CD14-positive monocyte (primary cell): ENCODE data around the gene FGF14. TPM values are rescaled to one million over a fixed set of nuclear protein-coding genes. Genes with fewer than 3 reads are reported as not detected.

Experiments used
- DNase-seq, 3 donors: peaks; one replicate each; pipeline ENCODE4 v3.0.0-alpha.2; 2011 to 2022
- H2AFZ ChIP-seq: 2 replicates; pipeline ENCODE4 v1.6.0; 2012; ENCODE audit warnings: mild to moderate bottlenecking, low read depth, low read length, inconsistent platforms; ENCODE audit not compliant: insufficient read depth, poor library complexity, severe bottlenecking
- H3K27ac ChIP-seq, 2 donors: 1 replicate in 1 of 2; 2 replicates in 1 of 2; pipeline ENCODE4 v1.5.1; 2012 to 2013; ENCODE audit warnings: low read length in 2 of 2, control low read depth in 1 of 2, inconsistent platforms in 1 of 2, low read depth in 1 of 2, mild to moderate bottlenecking in 1 of 2
- H3K27me3 ChIP-seq, 2 donors: one replicate each; pipeline versions ENCODE4 v1.6.0 to v1.6.1; 2011 to 2013; ENCODE audit warnings: low read length in 2 of 2; ENCODE audit not compliant: control insufficient read depth in 2 of 2, insufficient read depth in 2 of 2
- H3K36me3 ChIP-seq, 2 donors: replicated peaks in 1 of 2; 1 replicate in 1 of 2; 2 replicates in 1 of 2; pipeline versions ENCODE4 v1.5.1 to v1.6.1; 2012 to 2013; ENCODE audit warnings: low read length in 2 of 2, control low read depth in 1 of 2, inconsistent platforms in 1 of 2, mild to moderate bottlenecking in 1 of 2; ENCODE audit not compliant: insufficient read depth in 2 of 2, control insufficient read depth in 1 of 2
- H3K4me1 ChIP-seq, 2 donors: 1 replicate in 1 of 2; 2 replicates in 1 of 2; pipeline versions ENCODE4 v1.5.1 to v1.6.1; 2012 to 2013; ENCODE audit warnings: low read length in 2 of 2, control low read depth in 1 of 2, inconsistent platforms in 1 of 2, mild to moderate bottlenecking in 1 of 2, moderate library complexity in 1 of 2; ENCODE audit not compliant: insufficient read depth in 2 of 2, control insufficient read depth in 1 of 2
- H3K4me2 ChIP-seq: replicated peaks from 2 replicates; pipeline ENCODE3; 2012; ENCODE audit warnings: low read length, moderate library complexity, mild to moderate bottlenecking; ENCODE audit not compliant: poor library complexity, severe bottlenecking; ENCODE audit errors: extremely low read depth
- H3K4me3 ChIP-seq, 3 experiments: fragments of 200-600 bp in 1 of 3; sonication (generic) in 1 of 3; replicated peaks in 1 of 3; 1 replicate in 2 of 3; 2 replicates in 1 of 3; pipeline ENCODE4 v1.5.1; 2011 to 2013; ENCODE audit warnings: low read length in 3 of 3, mild to moderate bottlenecking in 3 of 3, control low read depth in 2 of 3, low read depth in 2 of 3, inconsistent platforms in 1 of 3, moderate library complexity in 1 of 3
- H3K79me2 ChIP-seq: 2 replicates; pipeline ENCODE4 v1.6.0; 2012; ENCODE audit warnings: mild to moderate bottlenecking, control low read depth, inconsistent platforms, low read length, moderate library complexity; ENCODE audit not compliant: insufficient read depth
- H3K9ac ChIP-seq: 2 replicates; pipeline ENCODE4 v1.6.0; 2017; ENCODE audit warnings: low read length, mild to moderate bottlenecking; ENCODE audit not compliant: insufficient read depth, poor library complexity, severe bottlenecking
- H3K9me3 ChIP-seq, 2 donors: replicated peaks in 1 of 2; 1 replicate in 1 of 2; 2 replicates in 1 of 2; pipeline versions ENCODE4 v1.5.1 to v1.6.1; 2012 to 2013; ENCODE audit warnings: low read length in 2 of 2, control low read depth in 1 of 2; ENCODE audit not compliant: control insufficient read depth in 1 of 2, insufficient read depth in 1 of 2
- H4K20me1 ChIP-seq: 2 replicates; pipeline ENCODE4 v1.6.0; 2012; ENCODE audit warnings: mild to moderate bottlenecking, low read length, control low read depth, moderate library complexity; ENCODE audit not compliant: insufficient read depth
- H3K27ac Mint-ChIP-seq, 7 donors: one replicate each; pipeline ENCODE4 v1.8.0; 2020; ENCODE audit warnings: mild to moderate bottlenecking in 7 of 7, mixed read lengths in 7 of 7, moderate library complexity in 6 of 7, inconsistent platforms in 2 of 7
- H3K27me3 Mint-ChIP-seq, 3 donors: one replicate each; pipeline ENCODE4 v1.8.0; 2021 to 2022; ENCODE audit warnings: low read depth in 3 of 3, mild to moderate bottlenecking in 3 of 3, mixed read lengths in 3 of 3, moderate library complexity in 3 of 3, inconsistent platforms in 1 of 3
- H3K36me3 Mint-ChIP-seq, 2 donors: one replicate each; pipeline ENCODE4 v1.8.0; 2020; ENCODE audit warnings: mixed read lengths in 2 of 2, inconsistent platforms in 1 of 2, mild to moderate bottlenecking in 1 of 2
- H3K4me1 Mint-ChIP-seq: one replicate; pipeline ENCODE4 v1.8.0; 2020; ENCODE audit warnings: mild to moderate bottlenecking, mixed read lengths
- H3K4me3 Mint-ChIP-seq, 2 donors: one replicate each; pipeline ENCODE4 v1.8.0; 2020; ENCODE audit warnings: mild to moderate bottlenecking in 2 of 2, mixed read lengths in 2 of 2, moderate library complexity in 1 of 2
- H3K9me3 Mint-ChIP-seq, 7 donors: one replicate each; pipeline ENCODE4 v1.8.0; 2020 to 2022; ENCODE audit warnings: mixed read lengths in 7 of 7, mild to moderate bottlenecking in 6 of 7, moderate library complexity in 6 of 7, inconsistent platforms in 2 of 7
- WGBS: methylation state at CpG from one replicate; pipeline ENCODE4 v1.1.5; 2013; ENCODE audit warnings: missing lambda C conversion rate; ENCODE audit not compliant: insufficient coverage; 5-methylcytosine and 5-hydroxymethylcytosine counted together
- intact Hi-C, 2 donors: fragments of 100-400 bp; cut with micrococcal nuclease; formaldehyde crosslinking; loops; one replicate each; pipeline versions ENCODE4 v1.15.0 to v1.15.1; 2023
- polyA plus RNA-seq, 3 donors: library from polyadenylated mRNA; depleted of rRNA in 1 of 3; unstranded in 2 of 3; stranded (reverse) in 1 of 3; fragments of 300-500 nt in 2 of 3; fragments of >200 nt in 1 of 3; fragmentation: Illumina TruSeq in 2 of 3; gene quantifications; 1 replicate in 2 of 3; 2 replicates in 1 of 3; pipeline ENCODE4 v1.2.3, GENCODE V29; 2012 to 2021
- TF ChIP-seq, protein P1 (sequence below): fragments of 200-600 bp; IDR thresholded peaks from one replicate; pipeline ENCODE4 v1.8.0; 2022; ENCODE audit warnings: antibody characterized with exemption, mild to moderate bottlenecking

FGF14 gene
- polyA plus RNA-seq, 3 donors: not detected

GRCh38 chr13:102328909-102329308, 72.9 kb downstream of the FGF14 start:
- H3K27ac Mint-ChIP-seq: no peak overlapping the region
- Histone ChIP-seq H3K9me3 (no peaks in the 10 kb centered on the region), H3K4me2 (no peak overlapping the region), H3K4me1 (no peaks in the 10 kb centered on the region), H3K9ac (no peak overlapping the region), H2AFZ (no peak overlapping the region), H3K27me3 (no peaks in the 10 kb centered on the region), H3K27ac (no peak overlapping the region), H3K79me2 (no peaks in the 10 kb centered on the region), H3K36me3 (no peaks in the 10 kb centered on the region), H4K20me1 (no peaks in the 10 kb centered on the region), H3K4me3 (no peak overlapping the region)
- peaks cover 0 to 8% (median 0%) of the 10 kb centered on the region in 7 donors for H3K9me3 Mint-ChIP-seq
- no peak overlapping the region for H3K4me3 Mint-ChIP-seq
- TF ChIP-seq, protein P1, sequence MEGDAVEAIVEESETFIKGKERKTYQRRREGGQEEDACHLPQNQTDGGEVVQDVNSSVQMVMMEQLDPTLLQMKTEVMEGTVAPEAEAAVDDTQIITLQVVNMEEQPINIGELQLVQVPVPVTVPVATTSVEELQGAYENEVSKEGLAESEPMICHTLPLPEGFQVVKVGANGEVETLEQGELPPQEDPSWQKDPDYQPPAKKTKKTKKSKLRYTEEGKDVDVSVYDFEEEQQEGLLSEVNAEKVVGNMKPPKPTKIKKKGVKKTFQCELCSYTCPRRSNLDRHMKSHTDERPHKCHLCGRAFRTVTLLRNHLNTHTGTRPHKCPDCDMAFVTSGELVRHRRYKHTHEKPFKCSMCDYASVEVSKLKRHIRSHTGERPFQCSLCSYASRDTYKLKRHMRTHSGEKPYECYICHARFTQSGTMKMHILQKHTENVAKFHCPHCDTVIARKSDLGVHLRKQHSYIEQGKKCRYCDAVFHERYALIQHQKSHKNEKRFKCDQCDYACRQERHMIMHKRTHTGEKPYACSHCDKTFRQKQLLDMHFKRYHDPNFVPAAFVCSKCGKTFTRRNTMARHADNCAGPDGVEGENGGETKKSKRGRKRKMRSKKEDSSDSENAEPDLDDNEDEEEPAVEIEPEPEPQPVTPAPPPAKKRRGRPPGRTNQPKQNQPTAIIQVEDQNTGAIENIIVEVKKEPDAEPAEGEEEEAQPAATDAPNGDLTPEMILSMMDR: no peak
- no peaks in the 10 kb centered on the region for H3K27me3 Mint-ChIP-seq
- H3K36me3 Mint-ChIP-seq: no peaks in the 10 kb centered on the region
- H3K4me1 Mint-ChIP-seq: no peaks in the 10 kb centered on the region
- intact Hi-C loops: no loop called here
- WGBS: no CpG with 5 or more reads among the region's 1 CpG
- DNase-seq: no peak

DNA sequence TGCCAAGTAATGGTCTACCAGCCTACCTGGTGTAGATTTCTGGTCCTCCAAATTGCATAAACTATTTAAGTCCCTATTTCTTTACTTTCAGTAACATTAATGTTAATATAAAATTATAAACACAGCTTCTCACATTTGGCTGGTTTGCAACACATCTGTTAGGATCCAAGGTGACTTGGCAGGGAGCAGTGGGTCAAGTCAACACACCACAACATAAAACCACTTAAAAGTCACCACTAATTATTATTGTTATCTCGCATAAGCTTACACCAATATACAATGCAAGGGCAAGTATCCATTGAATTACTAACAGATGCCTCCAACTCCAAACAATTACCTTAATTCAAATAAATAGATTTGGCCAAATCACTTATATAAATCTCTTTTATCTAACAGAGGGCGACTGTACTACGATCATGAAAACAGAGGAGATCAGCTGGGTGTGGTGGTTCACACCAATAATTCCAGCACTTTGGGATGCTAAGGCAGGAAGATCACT, 74.7 kb downstream of the FGF14 start:
- H3K4me1 ChIP-seq: no peaks in the 10 kb centered on the region
- H3K9ac ChIP-seq: no peak overlapping the region
- H3K27me3 Mint-ChIP-seq: no peaks in the 10 kb centered on the region
- intact Hi-C loops: no loop called here
- H3K4me3 ChIP-seq: no peak overlapping the region
- H3K9me3 Mint-ChIP-seq: peaks cover 0 to 8% (median 0%) of the 10 kb centered on the region in 7 donors
- WGBS: 100% methylated on average over 1 of the region's 3 CpGs
- H3K4me1 Mint-ChIP-seq: no peaks in the 10 kb centered on the region
- no peaks in the 10 kb centered on the region for H3K36me3 Mint-ChIP-seq
- H3K79me2 ChIP-seq: no peaks in the 10 kb centered on the region
- no peak overlapping the region for H3K4me2 ChIP-seq
- no peaks in the 10 kb centered on the region for H3K9me3 ChIP-seq
- DNase-seq: no peak
- H3K27me3 ChIP-seq: no peaks in the 10 kb centered on the region
- H3K27ac Mint-ChIP-seq: no peak overlapping the region
- no peak overlapping the region for H2AFZ ChIP-seq
- TF ChIP-seq, protein P1: no peak
- no peak overlapping the region for H3K27ac ChIP-seq
- H3K36me3 ChIP-seq: no peaks in the 10 kb centered on the region
- no peaks in the 10 kb centered on the region for H4K20me1 ChIP-seq
- no peak overlapping the region for H3K4me3 Mint-ChIP-seq
